ENCODE data around the gene KLK14.

The KLK14 gene

GRCh38 chr19:51044327-51044726 is 38.4 kb downstream of the KLK14 start:
- DNase-seq (ENCODE audit: low read depth), result no peak

- DNase-seq (ENCODE audit: low read depth), result no peak
Observed at GRCh38 chr19:51043497-51043896, 39.2 kb downstream of the KLK14 start.

GRCh38 chr19:51040151-51040550 is 42.5 kb downstream of the KLK14 start:
- DNase-seq (ENCODE audit: low read depth), result no peak

GRCh38 chr19:51036519-51036918 is 46.2 kb downstream of the KLK14 start:
- DNase-seq (ENCODE audit: low read depth), result no peak

GRCh38 chr19:51034704-51035103 is 48.0 kb downstream of the KLK14 start, which contains the start of gene KLK12:
KLK12 (minus strand) TSS chr19:51035002; CDS start chr19:51034621, 381 bp downstream.
- no peak for DNase-seq (ENCODE audit: low read depth)

GRCh38 chr19:51031880-51032225 is 50.8 kb downstream of the KLK14 start:
- DNase-seq (ENCODE audit: low read depth), result no peak

- DNase-seq (ENCODE audit: low read depth), result no peak
Observed at GRCh38 chr19:51031220-51031879, 51.3 kb downstream of the KLK14 start.

- DNase-seq (ENCODE audit: low read depth), result no peak
Observed at GRCh38 chr19:51030631-51031030, 52.1 kb downstream of the KLK14 start.

- DNase-seq (ENCODE audit: low read depth), result no peak
Observed at GRCh38 chr19:51029718-51030117, 53.0 kb downstream of the KLK14 start.

All from stimulated activated CD8-positive, alpha-beta memory T cell treated with anti-CD3 and anti-CD28 coated beads, Interleukin-4, amount 100 ng/mL, for 24 hours (primary cell).